Suprapubic skin (tissue), 4 donors: ENCODE data around the gene AUTS2.

Source experiments
- CTCF ChIP-seq, 2 donors: fragments of 200-600 bp in 1 of 2; fragments of 450-650 bp in 1 of 2; sonication (generic) in 1 of 2; IDR thresholded peaks; one replicate each; pipeline ENCODE4 v1.5.1; 2016 to 2019; ENCODE audit warnings: antibody characterized with exemption in 2 of 2, mild to moderate bottlenecking in 1 of 2, moderate library complexity in 1 of 2
- POLR2A ChIP-seq, 2 donors: fragments of 450-650 bp; IDR thresholded peaks; one replicate each; pipeline ENCODE4 v1.6.1; 2017; ENCODE audit warnings: antibody characterized with exemption in 2 of 2, mild to moderate bottlenecking in 2 of 2, moderate library complexity in 2 of 2
- POLR2AphosphoS5 ChIP-seq, 3 donors: sonication (generic); formaldehyde crosslinking; IDR thresholded peaks; one replicate each; pipeline ENCODE4 v1.6.1; 2017; ENCODE audit warnings: antibody characterized with exemption in 3 of 3

GRCh38 chr7:70318511-70318910, 720.2 kb downstream of the AUTS2 start:
- no peak for TF ChIP-seq CTCF (IDR thresholded peaks at IDR 0.05)
- TF ChIP-seq POLR2A (IDR thresholded peaks at IDR 0.05), result no peak
- TF ChIP-seq POLR2AphosphoS5 (IDR thresholded peaks at IDR 0.05), result no peak
